MV-4-11 (cell line): ENCODE data around the gene CCDC167.
A peak's percentile ranks its signal among the peaks of the same experiment; 100 is the strongest.

Experiments
- DNase-seq: peaks from one replicate; lab custom pipeline; 2025; lab: John Stamatoyannopoulos, UW

CCDC167 gene

DNA sequence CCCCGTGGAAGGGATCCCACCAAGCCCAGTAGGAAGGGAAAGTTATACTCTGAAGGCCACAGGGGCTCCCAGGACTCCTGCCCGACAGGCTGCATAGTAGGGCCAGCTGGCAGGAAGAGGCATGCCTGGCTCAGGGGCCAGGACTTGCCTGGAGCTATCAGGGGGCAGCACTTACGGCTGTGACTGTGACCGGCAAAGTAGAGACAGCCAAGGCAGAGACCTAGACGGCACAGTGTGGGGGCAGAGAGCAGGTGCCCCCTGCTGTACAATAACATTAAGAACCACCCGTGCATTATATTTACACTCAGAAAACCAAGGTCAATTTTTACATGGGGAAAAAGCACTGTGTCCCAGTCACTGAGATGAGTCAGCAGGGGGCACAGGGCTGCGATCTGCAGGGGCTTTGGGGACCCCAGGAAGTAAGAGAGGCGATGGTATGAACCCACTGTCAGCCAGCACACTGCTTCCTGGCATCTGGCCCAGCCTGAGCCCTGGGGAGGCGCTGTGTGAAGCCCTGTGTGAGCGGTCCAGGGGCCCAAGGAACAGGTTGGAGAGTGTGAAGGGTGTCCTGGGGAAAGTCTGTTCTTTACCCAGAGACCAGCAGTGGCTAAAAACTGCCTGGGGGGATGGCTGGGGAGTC lies 9.9 kb downstream of the CCDC167 start:
- no peak for DNase-seq

DNA sequence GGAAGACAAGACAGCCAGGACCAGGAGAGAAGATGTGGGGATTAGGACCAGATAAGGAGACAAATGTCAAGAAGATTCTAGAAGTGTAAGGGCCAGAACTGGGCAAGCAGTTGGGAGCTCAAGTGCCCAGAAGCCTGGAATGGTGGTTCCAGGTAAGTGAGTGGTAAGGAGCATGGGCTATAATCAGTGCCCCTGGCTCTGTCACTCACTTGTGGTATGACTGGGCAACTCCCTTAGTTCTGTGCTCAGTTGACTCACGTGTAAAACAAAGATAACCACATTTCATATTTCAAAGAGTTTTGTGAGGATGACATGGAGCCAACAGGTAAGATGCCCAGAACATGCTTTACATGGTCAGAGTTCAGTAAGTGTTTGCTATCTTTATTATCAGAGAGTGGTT lies 11.2 kb downstream of the CCDC167 start:
- no peak for DNase-seq

DNA sequence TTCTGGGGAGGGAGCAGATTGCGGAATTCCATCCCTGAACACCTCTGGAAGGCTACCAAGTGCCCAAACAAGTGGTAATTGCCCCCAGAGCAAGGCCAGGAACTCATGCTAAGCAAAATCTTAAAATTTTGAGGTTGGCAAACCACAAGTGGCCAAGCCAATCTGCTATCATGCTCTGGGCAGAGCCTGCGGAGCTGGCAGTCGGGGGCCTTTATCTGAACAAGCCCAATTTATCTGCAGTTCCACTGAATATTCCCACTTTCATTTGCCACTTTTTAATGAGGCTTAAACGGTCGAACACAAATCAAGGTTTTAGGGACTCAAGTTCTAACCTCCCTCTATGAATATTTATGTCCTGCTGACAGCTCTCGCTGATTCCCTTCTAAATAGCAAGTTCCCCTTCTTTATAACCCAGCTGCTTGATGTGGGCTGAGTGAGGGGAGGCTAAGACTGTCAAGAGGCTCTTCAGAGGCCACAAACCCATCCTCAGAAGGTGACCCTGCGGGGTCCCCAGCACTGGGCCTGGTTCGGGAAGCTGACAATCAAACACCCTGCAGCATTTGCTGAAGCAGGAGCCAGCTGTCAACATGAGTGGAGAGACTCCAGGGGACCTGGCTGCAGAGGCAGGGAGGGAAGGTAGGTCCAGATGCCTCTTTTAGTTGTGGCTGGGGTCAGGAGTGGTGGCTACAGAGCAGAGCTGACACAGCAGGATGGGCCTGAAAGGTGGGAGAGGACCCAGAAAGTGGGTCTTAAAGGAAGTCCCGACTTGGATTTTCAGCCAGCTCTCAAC lies 11.9 kb downstream of the CCDC167 start:
- no peak for DNase-seq

DNA sequence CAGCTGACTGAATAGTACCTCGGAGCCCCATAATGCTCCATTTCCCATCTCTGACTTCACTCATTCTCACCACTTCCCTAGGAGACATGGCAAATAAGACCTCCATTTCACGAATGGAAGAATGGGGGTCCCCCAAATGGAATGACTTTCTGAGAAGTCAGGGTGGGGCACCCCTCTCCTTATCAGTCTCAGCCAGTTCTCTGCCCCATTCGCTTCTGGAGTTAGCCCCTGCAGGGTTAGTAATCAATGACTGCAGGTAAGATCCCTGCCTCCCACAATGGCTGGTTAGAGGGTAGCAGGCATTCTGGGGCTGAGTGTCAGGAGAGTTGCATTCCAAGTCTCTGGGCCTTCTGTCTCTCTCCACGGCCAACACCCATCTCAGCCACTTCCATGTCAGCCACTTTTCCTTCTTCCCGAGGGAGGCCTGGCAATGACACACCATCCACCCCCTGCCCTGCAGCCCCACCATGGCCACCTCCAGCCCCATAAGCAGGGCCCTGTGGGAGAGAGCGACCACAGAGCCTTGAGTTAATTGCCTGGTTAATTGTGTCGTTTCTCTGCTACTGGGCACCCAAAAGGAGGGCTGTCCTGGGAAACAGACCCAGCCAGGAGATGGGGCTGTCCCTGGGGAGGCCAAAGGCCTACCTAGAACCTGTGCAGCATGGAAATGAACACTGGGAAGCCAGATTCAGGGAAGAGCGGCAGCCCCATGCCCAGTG lies 13.4 kb downstream of the CCDC167 start:
- DNase-seq: no peak

DNA sequence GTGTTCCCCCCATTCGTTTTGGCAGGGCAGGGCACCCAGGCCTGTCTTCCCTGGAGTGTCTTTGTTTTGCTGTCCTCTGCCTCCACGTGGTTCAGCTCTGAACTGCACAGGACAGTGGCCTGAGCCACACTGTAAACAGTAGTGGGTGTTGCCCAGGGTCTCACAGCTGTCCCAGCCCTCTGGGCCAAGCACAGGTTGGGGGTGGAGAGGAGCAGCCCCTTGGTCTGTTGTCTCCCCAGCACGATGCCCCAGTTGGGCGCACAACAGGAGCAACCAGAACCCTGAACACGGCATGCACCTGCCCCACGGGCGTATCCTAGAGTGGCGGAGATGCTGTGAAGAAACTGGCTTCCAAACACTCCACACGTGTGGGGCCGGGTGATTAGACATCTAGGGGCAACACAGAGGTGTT lies 14.4 kb downstream of the CCDC167 start:
- DNase-seq: no peak

DNA sequence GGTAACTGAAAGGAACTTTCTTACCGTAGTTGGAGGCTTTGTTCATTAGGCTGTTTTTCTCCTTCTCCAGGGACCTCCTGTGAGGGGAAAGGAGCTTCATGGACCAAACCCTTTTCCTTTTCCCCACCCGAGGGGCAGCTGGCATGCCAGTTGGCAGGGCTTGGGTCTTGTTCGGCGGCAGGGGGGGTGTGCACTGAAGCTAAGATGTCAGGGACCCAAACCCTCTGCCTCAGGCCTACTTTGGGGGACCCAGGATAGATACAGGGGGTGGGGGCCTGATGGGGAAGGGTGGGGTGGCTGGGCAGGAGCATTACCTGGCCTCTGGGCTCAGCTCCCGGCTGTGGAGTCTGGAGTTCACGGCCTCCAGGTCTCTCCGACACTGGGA lies 14.9 kb downstream of the CCDC167 start:
- DNase-seq: no peak

GRCh38 chr6:37483917-37484785 lies 15.5 kb downstream of the CCDC167 start:
- peak; percentile 15 for DNase-seq

DNA sequence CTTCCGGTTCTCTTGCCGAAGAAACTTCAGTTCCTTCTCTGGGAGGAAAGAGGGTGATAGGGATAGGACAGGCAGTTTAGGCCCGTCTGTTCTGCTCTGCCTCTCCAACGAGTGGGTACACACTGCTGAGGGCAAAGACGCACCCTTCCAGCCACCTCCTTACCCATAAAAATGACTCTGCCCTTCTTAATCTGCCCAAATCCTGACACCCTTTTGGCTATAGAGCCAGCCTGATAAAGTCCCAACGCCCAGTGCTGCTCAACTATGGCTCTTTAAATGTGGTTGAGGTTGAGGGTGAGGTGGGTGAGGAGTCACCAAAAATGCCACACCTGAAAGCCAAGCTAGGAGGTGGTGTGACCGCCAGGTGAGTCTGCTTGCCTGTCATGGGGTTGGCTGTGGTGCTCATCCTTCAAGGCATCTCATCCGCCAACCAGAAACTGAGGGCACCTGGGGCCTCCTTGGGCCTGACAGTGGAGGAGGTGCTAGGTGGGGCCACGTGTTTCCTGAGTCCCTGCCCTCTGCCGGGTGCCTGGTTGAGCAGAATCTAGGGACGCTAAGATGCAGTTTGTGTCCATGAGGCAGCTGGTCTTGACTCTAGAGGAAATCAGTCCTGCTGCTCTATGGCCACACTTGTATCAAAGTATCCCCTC lies 16.3 kb downstream of the CCDC167 start:
- DNase-seq: no peak

- no peak for DNase-seq
Observed at GRCh38 chr6:37482606-37483251, 17.0 kb downstream of the CCDC167 start.

GRCh38 chr6:37481711-37482605 lies 17.7 kb downstream of the CCDC167 start:
- DNase-seq: no peak

GRCh38 chr6:37480951-37481534 lies 18.6 kb downstream of the CCDC167 start:
- no peak for DNase-seq

- no peak for DNase-seq
Observed at GRCh38 chr6:37480118-37480736, 19.5 kb downstream of the CCDC167 start.

DNA sequence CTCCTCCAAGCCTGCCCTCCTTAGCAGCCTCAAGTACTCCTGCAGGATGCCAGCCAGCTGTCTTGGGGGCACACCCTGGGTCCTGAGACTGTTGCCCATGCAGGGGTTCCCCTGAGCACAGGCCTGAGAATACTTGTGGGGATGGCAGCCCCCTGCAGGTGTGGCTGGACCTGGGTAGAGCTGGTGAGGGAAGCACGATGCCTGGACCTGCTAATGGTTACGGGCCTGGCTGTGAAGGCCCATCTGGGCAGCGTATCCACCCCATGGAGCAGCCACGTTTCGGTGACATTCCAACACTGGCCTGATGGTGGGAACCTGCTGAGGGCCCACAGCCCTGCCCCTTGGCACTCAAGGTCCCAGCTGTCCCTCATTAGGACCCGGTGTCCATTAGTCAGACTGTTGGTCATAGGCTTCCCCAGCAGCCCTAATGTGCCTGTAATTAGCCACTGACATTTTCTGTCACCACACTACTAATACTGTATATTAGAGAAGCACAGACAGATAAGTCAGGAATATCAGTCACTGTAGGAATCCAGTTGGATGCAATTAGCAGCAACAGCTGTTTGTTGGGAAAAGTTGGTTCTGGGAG lies 20.3 kb downstream of the CCDC167 start:
- DNase-seq: no peak

DNA sequence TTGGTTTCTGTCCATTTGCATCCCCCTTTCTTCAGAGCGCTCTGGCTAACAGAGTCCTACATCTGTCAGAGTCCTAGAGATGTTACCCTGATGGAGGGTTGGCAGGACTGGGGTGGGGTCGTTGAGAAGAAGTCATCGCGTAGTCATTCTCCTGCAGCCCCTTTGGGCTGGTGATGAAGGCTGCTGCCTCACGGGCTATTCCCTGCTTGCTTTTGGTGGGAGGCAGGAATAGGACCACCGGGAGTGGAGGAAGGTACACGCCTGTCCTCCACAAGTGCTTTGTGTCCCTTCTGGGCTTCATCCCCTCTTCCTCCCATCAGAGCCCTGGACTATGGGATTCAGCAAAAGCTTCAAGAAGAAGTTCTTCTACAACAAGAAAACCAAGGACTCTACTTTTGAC lies 20.9 kb downstream of the CCDC167 start:
- DNase-seq: no peak

GRCh38 chr6:37477656-37478435 lies 21.8 kb downstream of the CCDC167 start:
- no peak for DNase-seq

DNA sequence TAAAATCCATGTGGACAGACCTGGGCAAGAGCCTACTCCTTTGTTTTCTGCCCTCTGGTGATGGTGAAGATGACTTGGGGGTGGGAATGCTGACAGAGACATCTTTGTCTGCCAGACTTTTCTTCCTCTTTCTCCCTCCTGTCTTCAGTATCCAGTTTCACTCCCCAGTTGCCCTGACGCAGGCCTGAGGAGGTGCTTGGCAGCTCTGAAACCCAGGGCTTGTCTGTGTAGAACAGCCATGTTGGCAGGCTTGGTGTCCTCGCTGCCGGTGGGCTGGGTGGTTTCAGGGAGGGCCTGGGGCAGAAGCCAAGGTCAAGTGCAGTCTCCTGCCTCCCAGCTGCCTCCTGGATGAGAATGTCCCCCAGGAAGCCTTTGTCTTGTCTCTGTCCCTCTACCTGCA lies 22.5 kb downstream of the CCDC167 start:
- DNase-seq: no peak

DNA sequence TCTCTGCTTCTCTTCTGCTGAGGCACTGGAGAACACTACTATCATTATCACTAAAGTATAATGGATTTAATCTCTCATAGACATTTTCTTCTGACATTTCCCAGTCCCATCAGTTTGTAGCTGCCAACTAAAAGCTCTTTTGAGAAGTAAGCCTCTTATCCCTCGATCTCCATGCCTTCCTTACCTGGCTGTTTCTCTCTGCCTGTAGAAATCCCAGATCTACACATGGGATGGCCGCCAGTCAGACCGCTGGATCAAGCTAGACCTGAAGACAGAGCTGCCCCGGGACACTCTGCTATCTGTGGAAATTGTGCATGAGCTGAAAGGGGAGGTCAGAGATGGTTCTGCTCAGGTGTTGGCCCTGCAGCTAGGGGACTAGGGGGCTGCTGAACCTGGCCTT lies 25.4 kb downstream of the CCDC167 start:
- no peak for DNase-seq
